LNCaP clone FGC (cell line): ENCODE results near the gene SCMH1.

Experiments used
- DNase-seq: peaks from one replicate; pipeline ENCODE4 v3.0.0-alpha.2; 2011; ENCODE audit warnings: low read depth
- H3K4me3 ChIP-seq: 2 replicates; pipeline ENCODE4 v1.5.1; 2011; ENCODE audit warnings: mild to moderate bottlenecking, low read depth, low read length, control low read depth
- CTCF ChIP-seq: IDR thresholded peaks from 2 replicates; pipeline ENCODE4 v1.5.1; 2012; ENCODE audit warnings: mild to moderate bottlenecking; ENCODE audit not compliant: control insufficient read depth, insufficient read depth; ENCODE audit errors: extremely low read depth

Gene SCMH1

GRCh38 chr1:41160498-41161110 lies 81.5 kb downstream of the SCMH1 start:
- no peak for TF ChIP-seq CTCF
- no peak for DNase-seq
- no peak overlapping the region for H3K4me3 ChIP-seq

- TF ChIP-seq CTCF: no peak
- no peak for DNase-seq
- no peak overlapping the region for H3K4me3 ChIP-seq
These were observed 83.1 kb downstream of the SCMH1 start for GRCh38 chr1:41158966-41159365.

GRCh38 chr1:41158147-41158875 lies 83.8 kb downstream of the SCMH1 start:
- no peak overlapping the region for H3K4me3 ChIP-seq
- DNase-seq: no peak
- TF ChIP-seq CTCF: no peak

- DNase-seq: no peak
- H3K4me3 ChIP-seq: no peak overlapping the region
- no peak for TF ChIP-seq CTCF
These were observed 87.0 kb downstream of the SCMH1 start for GRCh38 chr1:41155105-41155504.

GRCh38 chr1:41153750-41154274 lies 88.3 kb downstream of the SCMH1 start:
- no peak for DNase-seq
- H3K4me3 ChIP-seq: no peak overlapping the region
- TF ChIP-seq CTCF: no peak

GRCh38 chr1:41152622-41153044 lies 89.5 kb downstream of the SCMH1 start:
- H3K4me3 ChIP-seq: no peak overlapping the region
- DNase-seq: peak; percentile 68
- TF ChIP-seq CTCF: no peak

GRCh38 chr1:41151846-41152245 lies 90.3 kb downstream of the SCMH1 start:
- TF ChIP-seq CTCF: no peak
- no peak overlapping the region for H3K4me3 ChIP-seq

More at GRCh38 chr1:41151846-41152245, 90.3 kb downstream of the SCMH1 start:
- no peak for DNase-seq
